GM08714 (cell line): Measurements from ENCODE around the gene METAP1D.
A peak's percentile ranks its signal among the peaks of the same experiment; 100 is the strongest.

Experiments
- H3K4me3 ChIP-seq: fragments of 200-500 bp; sonication (Bioruptor generic); 2 replicates; pipeline ENCODE4 v1.5.1; 2014; ENCODE audit warnings: mild to moderate bottlenecking, low read length, inconsistent platforms
- ZNF274 ChIP-seq: IDR thresholded peaks from 2 replicates; pipeline ENCODE4 v1.6.1; 2012; ENCODE audit warnings: mild to moderate bottlenecking, low read depth, low read length

The METAP1D gene

GRCh38 chr2:171999604-172000469, at the start of gene METAP1D:
METAP1D (plus strand) TSS chr2:171999953; CDS start chr2:171999970, 17 bp downstream.
- no peak for TF ChIP-seq ZNF274

GRCh38 chr2:171952276-171952675, 47.5 kb upstream of the METAP1D start:
- TF ChIP-seq ZNF274: no peak

More at GRCh38 chr2:171999604-172000469, at the start of gene METAP1D:
- H3K4me3 ChIP-seq: peak within 1 kb of the TSS; percentile 99

GRCh38 chr2:171952748-171953147, 47.0 kb upstream of the METAP1D start:
- TF ChIP-seq ZNF274: no peak
- H3K4me3 ChIP-seq: no peak overlapping the region

More at GRCh38 chr2:171952276-171952675, 47.5 kb upstream of the METAP1D start:
- no peak overlapping the region for H3K4me3 ChIP-seq

- no peak for TF ChIP-seq ZNF274
- H3K4me3 ChIP-seq: no peak overlapping the region
Measured at GRCh38 chr2:171956135-171956825, 43.5 kb upstream of the METAP1D start.

- no peak for TF ChIP-seq ZNF274
Measured at GRCh38 chr2:171957061-171957460, 42.7 kb upstream of the METAP1D start.

GRCh38 chr2:171958475-171958874, 41.3 kb upstream of the METAP1D start:
- no peak overlapping the region for H3K4me3 ChIP-seq
- TF ChIP-seq ZNF274: no peak

More at GRCh38 chr2:171957061-171957460, 42.7 kb upstream of the METAP1D start:
- H3K4me3 ChIP-seq: no peak overlapping the region

GRCh38 chr2:171959998-171960397, 39.8 kb upstream of the METAP1D start:
- no peak overlapping the region for H3K4me3 ChIP-seq
- no peak for TF ChIP-seq ZNF274

- TF ChIP-seq ZNF274: no peak
- no peak overlapping the region for H3K4me3 ChIP-seq
Measured at GRCh38 chr2:171960570-171960969, 39.2 kb upstream of the METAP1D start.

- TF ChIP-seq ZNF274: no peak
- H3K4me3 ChIP-seq: no peak overlapping the region
Measured at GRCh38 chr2:171963198-171963597, 36.6 kb upstream of the METAP1D start.

GRCh38 chr2:171964308-171964707, 35.4 kb upstream of the METAP1D start:
- TF ChIP-seq ZNF274: no peak

GRCh38 chr2:171965238-171965637, 34.5 kb upstream of the METAP1D start:
- no peak overlapping the region for H3K4me3 ChIP-seq
- TF ChIP-seq ZNF274: no peak

More at GRCh38 chr2:171964308-171964707, 35.4 kb upstream of the METAP1D start:
- no peak overlapping the region for H3K4me3 ChIP-seq

- TF ChIP-seq ZNF274: no peak
- no peak overlapping the region for H3K4me3 ChIP-seq
Measured at GRCh38 chr2:171965661-171966060, 34.1 kb upstream of the METAP1D start.

- no peak overlapping the region for H3K4me3 ChIP-seq
- no peak for TF ChIP-seq ZNF274
Measured at GRCh38 chr2:171966235-171966634, 33.5 kb upstream of the METAP1D start.

- no peak overlapping the region for H3K4me3 ChIP-seq
- no peak for TF ChIP-seq ZNF274
Measured at GRCh38 chr2:171966688-171967087, 33.1 kb upstream of the METAP1D start.

- no peak for TF ChIP-seq ZNF274
- H3K4me3 ChIP-seq: no peak overlapping the region
Measured at GRCh38 chr2:171968509-171968908, 31.2 kb upstream of the METAP1D start.
